HepG2 (cell line): Measurements from ENCODE around the gene IGF2BP3. TPM values are rescaled to one million over a fixed set of nuclear protein-coding genes. Genes with fewer than 3 reads are reported as not detected.

ENCODE experiments used
- BRD4 ChIP-seq: sonication (generic); formaldehyde crosslinking; IDR thresholded peaks from 2 replicates; pipeline ENCODE4 v1.4.0; 2020; ENCODE audit warnings: missing genetic modification reagents
- CBX2 ChIP-seq, 2 experiments: fragments of 200-600 bp in 1 of 2; sonication (generic); formaldehyde crosslinking in 1 of 2; IDR thresholded peaks; 2 replicates each; pipeline versions ENCODE4 v1.7.0 to v1.8.1; 2018 to 2022; ENCODE audit warnings: low read depth in 2 of 2, low read length in 1 of 2, mild to moderate bottlenecking in 1 of 2, missing genetic modification reagents in 1 of 2
- CEBPG ChIP-seq: IDR thresholded peaks from 2 replicates; pipeline ENCODE4 v1.6.1; 2016
- FOXA1 ChIP-seq, 2 experiments: fragments of 450-650 bp in 1 of 2; sonication (generic) in 1 of 2; formaldehyde crosslinking in 1 of 2; IDR thresholded peaks; 2 replicates each; pipeline versions ENCODE4 v1.4.0 to v1.6.1; 2016 to 2020; ENCODE audit warnings: missing genetic modification reagents in 1 of 2
- GATAD2A ChIP-seq: IDR thresholded peaks from 2 replicates; pipeline ENCODE4 v1.6.1; 2016
- GPN1 ChIP-seq: sonication (generic); formaldehyde crosslinking; IDR thresholded peaks from 2 replicates; pipeline ENCODE4 v1.5.1; 2020; ENCODE audit warnings: missing genetic modification reagents, borderline replicate concordance
- HDAC1 ChIP-seq: sonication (generic); formaldehyde crosslinking; IDR thresholded peaks from 2 replicates; pipeline ENCODE4 v1.5.1; 2020; ENCODE audit warnings: mild to moderate bottlenecking, missing genetic modification reagents
- HDAC2 ChIP-seq: sonication (generic); formaldehyde crosslinking; IDR thresholded peaks from 2 replicates; pipeline ENCODE4 v1.4.0; 2020; ENCODE audit warnings: missing genetic modification reagents
- HOXA5 ChIP-seq: sonication (generic); formaldehyde crosslinking; IDR thresholded peaks from 2 replicates; pipeline ENCODE4 v1.4.0; 2020; ENCODE audit warnings: missing genetic modification reagents
- IRX3 ChIP-seq: sonication (generic); formaldehyde crosslinking; IDR thresholded peaks from 2 replicates; pipeline ENCODE4 v1.8.1; 2023; ENCODE audit warnings: mild to moderate bottlenecking, low read depth, missing genetic modification reagents, borderline replicate concordance
- MAF1 ChIP-seq: sonication (generic); formaldehyde crosslinking; IDR thresholded peaks from 2 replicates; pipeline ENCODE4 v1.5.0; 2020; ENCODE audit warnings: missing genetic modification reagents, borderline replicate concordance
- MTA1 ChIP-seq: sonication (generic); formaldehyde crosslinking; IDR thresholded peaks from 2 replicates; pipeline ENCODE4 v1.4.0; 2020; ENCODE audit warnings: missing genetic modification reagents, mild to moderate bottlenecking, borderline replicate concordance
- RAD51 ChIP-seq: fragments of 450-650 bp; IDR thresholded peaks from 2 replicates; pipeline ENCODE4 v1.6.1; 2016; ENCODE audit warnings: borderline replicate concordance
- RBM22 ChIP-seq: fragments of 200-400 bp; formaldehyde crosslinking; optimal IDR thresholded peaks from 2 replicates; pipeline ENCODE3; 2017; ENCODE audit warnings: mild to moderate bottlenecking, low read length, moderate library complexity
- SAFB2 ChIP-seq: sonication (generic); formaldehyde crosslinking; IDR thresholded peaks from 2 replicates; pipeline ENCODE4 v1.5.1; 2020; ENCODE audit warnings: missing genetic modification reagents, low read depth, mild to moderate bottlenecking, borderline replicate concordance
- SOX6 ChIP-seq, 2 experiments: fragments of 450-650 bp in 1 of 2; sonication (generic) in 1 of 2; formaldehyde crosslinking in 1 of 2; IDR thresholded peaks; 2 replicates each; pipeline versions ENCODE4 v1.4.0 to v1.6.1; 2017 to 2020; ENCODE audit warnings: antibody characterized with exemption in 1 of 2, mild to moderate bottlenecking in 1 of 2, missing genetic modification reagents in 1 of 2
- SRSF1 ChIP-seq: fragments of 200-400 bp; formaldehyde crosslinking; optimal IDR thresholded peaks from 2 replicates; pipeline ENCODE3; 2017; ENCODE audit warnings: mild to moderate bottlenecking, low read depth, low read length, moderate library complexity
- SUZ12 ChIP-seq: fragments of 150-350 bp; IDR thresholded peaks from 2 replicates; pipeline ENCODE4 v1.6.1; 2014; ENCODE audit warnings: low read depth, low read length
- TOE1 ChIP-seq: sonication (generic); formaldehyde crosslinking; IDR thresholded peaks from 2 replicates; pipeline ENCODE4 v1.4.0; 2020; ENCODE audit warnings: mild to moderate bottlenecking, missing genetic modification reagents
- TOPORS ChIP-seq: sonication (generic); formaldehyde crosslinking; IDR thresholded peaks from 2 replicates; pipeline ENCODE4 v1.8.0; 2023; ENCODE audit warnings: mild to moderate bottlenecking, missing genetic modification reagents
- ZNF136 ChIP-seq: sonication (generic); formaldehyde crosslinking; IDR thresholded peaks from 2 replicates; pipeline ENCODE4 v1.8.1; 2022; ENCODE audit warnings: low read depth, mild to moderate bottlenecking, moderate library complexity, missing genetic modification reagents
- ZNF296 ChIP-seq: sonication (generic); formaldehyde crosslinking; conservative IDR thresholded peaks from 2 replicates; pipeline ENCODE4 v1.5.0; 2020; ENCODE audit warnings: mild to moderate bottlenecking, missing genetic modification reagents
- ZNF616 ChIP-seq: sonication (generic); formaldehyde crosslinking; IDR thresholded peaks from 2 replicates; pipeline ENCODE4 v1.5.0; 2020; ENCODE audit warnings: low read depth, mild to moderate bottlenecking, missing genetic modification reagents
- ZNF749 ChIP-seq: sonication (generic); formaldehyde crosslinking; IDR thresholded peaks from 2 replicates; pipeline ENCODE4 v1.8.0; 2022; ENCODE audit warnings: mild to moderate bottlenecking, missing genetic modification reagents, moderate library complexity, borderline replicate concordance
- polyA plus RNA-seq, 8 experiments: library from polyadenylated mRNA; depleted of rRNA in 3 of 8; stranded (reverse) in 7 of 8; unstranded in 1 of 8; fragments of >200 nt; fragmentation: Illumina TruSeq in 4 of 8; extraction: Trizol in 4 of 8; gene quantifications; 2 replicates each; pipeline versions ENCODE4 v1.2.1 to v1.2.3, GENCODE V29; 2011 to 2016; ENCODE audit warnings: low read depth in 4 of 8, missing spikeins in 1 of 8, mixed read lengths in 1 of 8; ENCODE audit not compliant: insufficient read depth in 1 of 8
- total RNA-seq, 5 experiments: library from RNA; depleted of rRNA; stranded (reverse); fragments of >200 nt; fragmentation: Illumina TruSeq; extraction: Trizol; gene quantifications; 2 replicates each; pipeline ENCODE4 v1.2.3, GENCODE V29; 2016; ENCODE audit warnings: low read depth in 1 of 5
- TF ChIP-seq, protein P1 (sequence below): sonication (generic); formaldehyde crosslinking; IDR thresholded peaks from 2 replicates; pipeline ENCODE4 v1.8.1; 2023; ENCODE audit warnings: mild to moderate bottlenecking, missing genetic modification reagents, borderline replicate concordance
- TF ChIP-seq, protein P2 (sequence below): sonication (generic); formaldehyde crosslinking; IDR thresholded peaks from 2 replicates; pipeline ENCODE4 v1.4.0; 2020; ENCODE audit warnings: missing genetic modification reagents
- TF ChIP-seq, protein P3 (sequence below): sonication (generic); formaldehyde crosslinking; conservative IDR thresholded peaks from 2 replicates; pipeline ENCODE4 v1.4.0; 2020; ENCODE audit warnings: missing genetic modification reagents
- TF ChIP-seq, protein P4 (sequence below): sonication (generic); formaldehyde crosslinking; IDR thresholded peaks from 2 replicates; pipeline ENCODE4 v1.5.0; 2020; ENCODE audit warnings: missing genetic modification reagents, mild to moderate bottlenecking, borderline replicate concordance
- TF ChIP-seq, protein P5 (sequence below): sonication (generic); formaldehyde crosslinking; IDR thresholded peaks from 2 replicates; pipeline ENCODE4 v1.8.0; 2022; ENCODE audit warnings: missing genetic modification reagents, low read depth, mild to moderate bottlenecking, borderline replicate concordance

Gene IGF2BP3
- total and polyA plus RNA-seq, 2 of the 13 experiments (the other 11 are each of a cell fraction or from before 2014, with no cell fraction given), result 37.7 to 39.5 TPM

DNA sequence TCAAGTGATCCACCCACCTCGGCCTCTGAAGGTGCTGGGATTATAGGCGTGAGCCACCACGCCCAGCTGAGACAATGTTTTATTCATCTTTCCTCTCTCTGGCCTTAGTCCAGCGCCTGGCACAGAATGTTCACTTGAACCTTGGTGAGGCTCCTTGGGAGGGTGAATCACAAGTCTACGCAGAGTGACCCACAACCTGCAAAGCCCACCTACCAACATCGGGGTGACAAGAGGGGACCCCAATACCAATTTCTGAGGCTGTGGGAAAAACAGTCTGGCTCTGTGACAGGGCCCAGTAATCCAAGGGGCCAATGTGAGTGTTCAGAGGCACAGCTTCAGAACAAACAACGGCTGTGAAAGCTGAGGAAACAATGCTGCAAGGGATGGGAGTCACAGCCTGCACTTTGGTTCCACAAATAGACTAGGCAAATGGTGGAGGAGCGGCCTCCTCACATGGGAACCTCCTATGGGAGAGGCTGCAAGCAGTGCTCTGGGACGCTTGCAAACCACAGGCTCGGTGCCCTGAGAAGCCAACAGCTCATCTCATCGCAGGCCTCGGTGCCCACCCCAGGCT lies 176.7 kb downstream of the IGF2BP3 start (continued):
- peak; percentile 88 for TF ChIP-seq MTA1 (CRISPR knock-in tag)
- TF ChIP-seq, protein P1, sequence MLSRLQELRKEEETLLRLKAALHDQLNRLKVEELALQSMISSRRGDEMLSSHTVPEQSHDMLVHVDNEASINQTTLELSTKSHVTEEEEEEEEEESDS (CRISPR knock-in tag), result no peak
- TF ChIP-seq SOX6 (IDR thresholded peaks at IDR 0.05), result no peak
- peak; percentile 97 for TF ChIP-seq SOX6 (CRISPR knock-in tag; IDR thresholded peaks at IDR 0.05)
- TF ChIP-seq TOPORS (CRISPR knock-in tag), result no peak
- no peak for TF ChIP-seq ZNF749
- no peak for TF ChIP-seq SUZ12
- TF ChIP-seq SRSF1, result no peak
- no peak for TF ChIP-seq ZNF136
- TF ChIP-seq, protein P2, sequence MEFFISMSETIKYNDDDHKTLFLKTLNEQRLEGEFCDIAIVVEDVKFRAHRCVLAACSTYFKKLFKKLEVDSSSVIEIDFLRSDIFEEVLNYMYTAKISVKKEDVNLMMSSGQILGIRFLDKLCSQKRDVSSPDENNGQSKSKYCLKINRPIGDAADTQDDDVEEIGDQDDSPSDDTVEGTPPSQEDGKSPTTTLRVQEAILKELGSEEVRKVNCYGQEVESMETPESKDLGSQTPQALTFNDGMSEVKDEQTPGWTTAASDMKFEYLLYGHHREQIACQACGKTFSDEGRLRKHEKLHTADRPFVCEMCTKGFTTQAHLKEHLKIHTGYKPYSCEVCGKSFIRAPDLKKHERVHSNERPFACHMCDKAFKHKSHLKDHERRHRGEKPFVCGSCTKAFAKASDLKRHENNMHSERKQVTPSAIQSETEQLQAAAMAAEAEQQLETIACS (CRISPR knock-in tag), result no peak
- TF ChIP-seq CBX2 (IDR thresholded peaks at IDR 0.05; ENCODE audit: low read depth, low read length), result no peak
- TF ChIP-seq CBX2 (CRISPR knock-in tag; IDR thresholded peaks at IDR 0.05; ENCODE audit: low read depth), result no peak
- no peak for TF ChIP-seq FOXA1 (IDR thresholded peaks at IDR 0.05)
- TF ChIP-seq FOXA1 (CRISPR knock-in tag; IDR thresholded peaks at IDR 0.05), result peak; percentile 90
- TF ChIP-seq GATAD2A (CRISPR knock-in tag), result peak; percentile 92
- TF ChIP-seq, protein P3, sequence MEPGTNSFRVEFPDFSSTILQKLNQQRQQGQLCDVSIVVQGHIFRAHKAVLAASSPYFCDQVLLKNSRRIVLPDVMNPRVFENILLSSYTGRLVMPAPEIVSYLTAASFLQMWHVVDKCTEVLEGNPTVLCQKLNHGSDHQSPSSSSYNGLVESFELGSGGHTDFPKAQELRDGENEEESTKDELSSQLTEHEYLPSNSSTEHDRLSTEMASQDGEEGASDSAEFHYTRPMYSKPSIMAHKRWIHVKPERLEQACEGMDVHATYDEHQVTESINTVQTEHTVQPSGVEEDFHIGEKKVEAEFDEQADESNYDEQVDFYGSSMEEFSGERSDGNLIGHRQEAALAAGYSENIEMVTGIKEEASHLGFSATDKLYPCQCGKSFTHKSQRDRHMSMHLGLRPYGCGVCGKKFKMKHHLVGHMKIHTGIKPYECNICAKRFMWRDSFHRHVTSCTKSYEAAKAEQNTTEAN (CRISPR knock-in tag), result 0 out of 2 replicates have a peak, but pooled peaks have one; percentile 38
- TF ChIP-seq MAF1 (CRISPR knock-in tag), result peak; percentile 59; the same call in 1 of the 2 replicates
- no peak for TF ChIP-seq RBM22
- TF ChIP-seq IRX3, result no peak
- TF ChIP-seq, protein P4, sequence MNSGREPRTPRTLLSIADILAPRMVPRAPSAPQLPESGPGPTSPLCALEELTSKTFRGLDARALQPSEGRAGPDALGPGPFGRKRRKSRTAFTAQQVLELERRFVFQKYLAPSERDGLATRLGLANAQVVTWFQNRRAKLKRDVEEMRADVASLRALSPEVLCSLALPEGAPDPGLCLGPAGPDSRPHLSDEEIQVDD (CRISPR knock-in tag), result no peak
- peak; percentile 53; the same call in 1 of the 2 replicates for TF ChIP-seq HOXA5
- TF ChIP-seq HDAC1 (CRISPR knock-in tag), result peak; percentile 77
- no peak for TF ChIP-seq TOE1 (CRISPR knock-in tag)
- TF ChIP-seq GPN1 (CRISPR knock-in tag), result no peak
- TF ChIP-seq, protein P5, sequence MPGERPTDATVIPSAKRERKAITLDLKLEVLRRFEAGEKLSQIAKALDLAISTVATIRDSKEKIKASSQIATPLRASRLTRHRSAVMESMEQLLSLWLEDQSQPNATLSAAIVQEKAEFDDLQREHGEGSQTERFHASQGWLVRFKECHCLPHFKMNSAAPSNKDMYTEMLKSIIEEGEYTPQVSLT (CRISPR knock-in tag), result no peak
- TF ChIP-seq HDAC2 (CRISPR knock-in tag), result peak; percentile 83
- no peak for TF ChIP-seq SAFB2
- no peak for TF ChIP-seq ZNF616 (CRISPR knock-in tag)
- peak; percentile 83 for TF ChIP-seq CEBPG (CRISPR knock-in tag)
- TF ChIP-seq RAD51, result no peak
- TF ChIP-seq BRD4, result peak; percentile 98
- no peak for TF ChIP-seq ZNF296 (CRISPR knock-in tag)
